ENCODE results near the gene PPP3R1. TPM values are rescaled to one million over a fixed set of nuclear protein-coding genes. Genes with fewer than 3 reads are reported as not detected.

Gene PPP3R1
- total and polyA plus RNA-seq, 2 donors from 2014 or later, result 18.3 to 50.8 TPM

DNA sequence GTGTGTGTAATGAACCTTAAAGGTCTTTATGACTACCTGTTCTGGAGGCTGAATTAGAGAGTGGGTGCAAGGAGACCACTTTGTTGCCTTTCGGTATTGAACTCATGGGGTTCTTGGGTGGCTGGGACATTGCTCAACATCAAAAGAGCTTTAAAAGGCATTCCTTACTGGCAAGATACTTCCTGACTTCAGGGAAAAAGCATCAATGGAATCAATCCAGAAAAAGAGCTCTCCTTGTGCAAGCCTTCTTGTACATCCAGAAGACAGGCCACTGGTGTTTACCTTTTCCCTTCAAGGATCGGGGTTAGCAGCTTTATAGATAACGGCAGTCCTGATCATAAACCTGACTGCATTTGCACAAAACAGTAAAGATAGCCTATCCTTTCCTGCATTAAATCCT, 85.1 kb downstream of the PPP3R1 start:
- no peak for DNase-seq

DNA sequence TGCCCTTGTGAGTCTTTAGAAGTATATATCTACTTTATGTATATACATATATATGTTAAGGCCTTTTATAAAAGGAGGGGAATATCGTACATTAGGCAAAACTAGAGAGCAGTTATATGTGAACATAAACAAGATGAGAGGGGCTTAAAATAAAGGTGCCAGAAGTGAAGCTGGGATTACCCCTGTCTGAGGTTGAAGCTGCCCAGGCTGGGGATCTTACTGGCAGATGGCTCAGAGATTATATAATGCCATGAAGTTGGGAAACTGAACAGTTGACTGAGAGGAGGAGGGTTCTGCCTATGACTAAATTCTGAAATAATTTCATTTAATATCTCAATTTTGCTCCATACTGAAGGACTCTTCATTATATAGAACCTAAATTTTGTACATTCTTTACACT, 88.7 kb downstream of the PPP3R1 start:
- FAIRE-seq (no peak), DNase-seq (no peak)
- no peak overlapping the region for H3K27ac ChIP-seq (ENCODE audit: low read depth in 2 of 2, low read length in 2 of 2)
- intact Hi-C loops (cut with DNase I), result no loop called here
- TF ChIP-seq, protein P1, sequence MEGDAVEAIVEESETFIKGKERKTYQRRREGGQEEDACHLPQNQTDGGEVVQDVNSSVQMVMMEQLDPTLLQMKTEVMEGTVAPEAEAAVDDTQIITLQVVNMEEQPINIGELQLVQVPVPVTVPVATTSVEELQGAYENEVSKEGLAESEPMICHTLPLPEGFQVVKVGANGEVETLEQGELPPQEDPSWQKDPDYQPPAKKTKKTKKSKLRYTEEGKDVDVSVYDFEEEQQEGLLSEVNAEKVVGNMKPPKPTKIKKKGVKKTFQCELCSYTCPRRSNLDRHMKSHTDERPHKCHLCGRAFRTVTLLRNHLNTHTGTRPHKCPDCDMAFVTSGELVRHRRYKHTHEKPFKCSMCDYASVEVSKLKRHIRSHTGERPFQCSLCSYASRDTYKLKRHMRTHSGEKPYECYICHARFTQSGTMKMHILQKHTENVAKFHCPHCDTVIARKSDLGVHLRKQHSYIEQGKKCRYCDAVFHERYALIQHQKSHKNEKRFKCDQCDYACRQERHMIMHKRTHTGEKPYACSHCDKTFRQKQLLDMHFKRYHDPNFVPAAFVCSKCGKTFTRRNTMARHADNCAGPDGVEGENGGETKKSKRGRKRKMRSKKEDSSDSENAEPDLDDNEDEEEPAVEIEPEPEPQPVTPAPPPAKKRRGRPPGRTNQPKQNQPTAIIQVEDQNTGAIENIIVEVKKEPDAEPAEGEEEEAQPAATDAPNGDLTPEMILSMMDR (IDR thresholded peaks at IDR 0.05; ENCODE audit: borderline replicate concordance, extremely low read depth, insufficient read depth), result no peak
- H3K4me3 ChIP-seq (ENCODE audit: low read length in 3 of 3), result no peak overlapping the region
- H3K9ac ChIP-seq (ENCODE audit: low read length in 3 of 3), result no peak overlapping the region
- H3K4me1 ChIP-seq (ENCODE audit: control insufficient read depth in 2 of 3, insufficient read depth in 2 of 3, low read depth in 1 of 3, low read length in 3 of 3), result peaks cover 0 to 3% (median 0%) of the 10 kb centered on the region in 3 donors
- H3K9me3 ChIP-seq (ENCODE audit: control insufficient read depth in 2 of 3, insufficient read depth in 1 of 3, low read length in 3 of 3), result no peaks in the 10 kb centered on the region
- peaks cover 2 to 16% (median 3%) of the 10 kb centered on the region in 3 donors for H3K36me3 ChIP-seq (ENCODE audit: control insufficient read depth in 2 of 3, insufficient read depth in 3 of 3, low read length in 3 of 3)
- H3K27me3 ChIP-seq (ENCODE audit: control insufficient read depth, insufficient read depth, low read length), result no peaks in the 10 kb centered on the region

More for the DNA sequence above, 85.1 kb downstream of the PPP3R1 start:
- Histone ChIP-seq H3K27ac (ENCODE audit: low read depth in 2 of 2, low read length in 2 of 2) (no peak overlapping the region), H3K9ac (ENCODE audit: low read length in 3 of 3) (no peak overlapping the region), H3K9me3 (ENCODE audit: control insufficient read depth in 2 of 3, insufficient read depth in 1 of 3, low read length in 3 of 3) (no peaks in the 10 kb centered on the region), H3K4me1 (ENCODE audit: control insufficient read depth in 2 of 3, insufficient read depth in 2 of 3, low read depth in 1 of 3, low read length in 3 of 3) (no peaks in the 10 kb centered on the region), H3K4me3 (ENCODE audit: low read length in 3 of 3) (no peak overlapping the region), H3K27me3 (ENCODE audit: control insufficient read depth, insufficient read depth, low read length) (no peaks in the 10 kb centered on the region), H3K36me3 (ENCODE audit: control insufficient read depth in 2 of 3, insufficient read depth in 3 of 3, low read length in 3 of 3) (peaks cover 0 to 12% (median 3%) of the 10 kb centered on the region in 3 donors)
- TF ChIP-seq, protein P1 (IDR thresholded peaks at IDR 0.05; ENCODE audit: borderline replicate concordance, extremely low read depth, insufficient read depth), result no peak
- no peak for FAIRE-seq
- intact Hi-C loops (cut with DNase I), result no loop called here

DNA sequence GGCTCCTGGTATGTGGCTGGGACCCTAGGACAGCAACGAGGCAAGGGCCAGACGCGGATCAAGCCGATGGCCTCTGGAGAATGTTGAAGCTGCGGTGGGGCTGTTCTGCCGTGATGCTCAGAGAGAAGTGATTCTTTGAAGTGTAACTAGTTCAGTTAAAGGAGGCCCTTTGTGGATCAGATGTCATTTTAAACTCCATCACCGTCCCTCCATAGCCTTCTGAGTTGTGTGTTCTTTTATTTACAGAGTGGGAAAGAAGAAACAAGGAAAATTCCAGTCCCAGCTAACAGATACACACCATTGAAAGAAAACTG, 94.2 kb downstream of the PPP3R1 start:
- Histone ChIP-seq H3K27ac (ENCODE audit: low read depth in 2 of 2, low read length in 2 of 2) (peak overlapping the region; percentile 99 to 100), H3K36me3 (ENCODE audit: control insufficient read depth in 2 of 3, insufficient read depth in 3 of 3, low read length in 3 of 3) (peaks cover 2 to 11% (median 3%) of the 10 kb centered on the region in 3 donors), H3K9ac (ENCODE audit: low read length in 3 of 3) (peak overlapping the region; percentile 87 to 88 (median 87)), H3K4me1 (ENCODE audit: control insufficient read depth in 2 of 3, insufficient read depth in 2 of 3, low read depth in 1 of 3, low read length in 3 of 3) (peaks cover 0 to 4% (median 2%) of the 10 kb centered on the region in 3 donors), H3K27me3 (ENCODE audit: control insufficient read depth, insufficient read depth, low read length) (no peaks in the 10 kb centered on the region), H3K9me3 (ENCODE audit: control insufficient read depth in 2 of 3, insufficient read depth in 1 of 3, low read length in 3 of 3) (no peaks in the 10 kb centered on the region), H3K4me3 (ENCODE audit: low read length in 3 of 3) (peak overlapping the region; percentile 96 to 97 (median 97))
- FAIRE-seq, result no peak
- no peak for DNase-seq
- TF ChIP-seq, protein P1 (IDR thresholded peaks at IDR 0.05; ENCODE audit: borderline replicate concordance, extremely low read depth, insufficient read depth), result no peak
- intact Hi-C loops (cut with DNase I), result no loop called here
